H1 (cell line): ENCODE measurements around the gene RPS15. TPM values are rescaled to one million over a fixed set of nuclear protein-coding genes. Genes with fewer than 3 reads are reported as not detected.
A peak's percentile ranks its signal among the peaks of the same experiment; 100 is the strongest.

Source experiments
- CTCF ChIA-PET: fragments of 300-600 bp; sonication (Branson Sonifier 250); formaldehyde crosslinking; loops from one replicate; lab custom pipeline; 2021; ENCODE audit not compliant: partially characterized antibody; lab: Charles Lee
- POLR2A ChIA-PET: fragments of 300-600 bp; sonication (Branson Sonifier 250); formaldehyde crosslinking; loops from one replicate; lab custom pipeline; 2021; ENCODE audit warnings: inconsistent platforms; ENCODE audit not compliant: partially characterized antibody; lab: Charles Lee
- DNase-seq, 2 experiments: peaks; one replicate each; pipeline versions ENCODE4 v3.0.0 to v3.0.0-alpha.2; 2010 to 2022; ENCODE audit warnings: low spot score in 2 of 2, low read depth in 1 of 2, mixed read lengths in 1 of 2
- FAIRE-seq: peaks from 2 replicates; lab custom pipeline; 2011; peaks lifted over from hg19 to GRCh38; lab: Jason Lieb, UNC
- H2AFZ ChIP-seq: 2 replicates; pipeline ENCODE4 v1.8.1; 2012; ENCODE audit warnings: low read length, inconsistent platforms
- H2AK5ac ChIP-seq: 2 replicates; pipeline ENCODE4 v1.6.1; 2013; ENCODE audit warnings: low read depth, low read length
- H2BK120ac ChIP-seq: replicated peaks from 2 replicates; pipeline ENCODE3; 2013; ENCODE audit warnings: low read depth, low read length, inconsistent platforms
- H2BK12ac ChIP-seq: 2 replicates; pipeline ENCODE4 v1.6.1; 2013; ENCODE audit warnings: low read depth, low read length
- H2BK15ac ChIP-seq: 2 replicates; pipeline ENCODE4 v1.6.1; 2013; ENCODE audit warnings: low read length
- H2BK20ac ChIP-seq: 2 replicates; pipeline ENCODE4 v1.6.1; 2013; ENCODE audit warnings: low read length
- H2BK5ac ChIP-seq: 2 replicates; pipeline ENCODE4 v1.6.1; 2013; ENCODE audit warnings: low read depth, low read length
- H3K14ac ChIP-seq: 2 replicates; pipeline ENCODE4 v1.6.1; 2013; ENCODE audit warnings: inconsistent platforms; ENCODE audit not compliant: insufficient read length
- H3K18ac ChIP-seq: 2 replicates; pipeline ENCODE4 v1.6.1; 2013; ENCODE audit warnings: low read length; ENCODE audit errors: extremely low read depth
- H3K23ac ChIP-seq: 2 replicates; pipeline ENCODE4 v1.6.1; 2013; ENCODE audit warnings: inconsistent platforms; ENCODE audit not compliant: insufficient read length
- H3K23me2 ChIP-seq: 2 replicates; pipeline ENCODE4 v1.6.1; 2013; ENCODE audit warnings: low read depth, low read length
- H3K27ac ChIP-seq: 2 replicates; pipeline ENCODE4 v1.6.1; 2011; ENCODE audit warnings: low read depth, low read length, inconsistent platforms
- H3K27me3 ChIP-seq, 4 experiments: replicated peaks in 1 of 4; 1 replicate in 1 of 4; 2 replicates in 3 of 4; pipeline versions ENCODE4 v1.6.1 to v1.8.1; 2011 to 2013; ENCODE audit warnings: low read length in 3 of 4, mild to moderate bottlenecking in 3 of 4, inconsistent platforms in 2 of 4, mixed read lengths in 2 of 4, moderate library complexity in 1 of 4; ENCODE audit not compliant: control insufficient read depth in 3 of 4, insufficient read depth in 3 of 4; ENCODE audit errors: extremely low read depth in 1 of 4
- H3K36me3 ChIP-seq, 4 experiments: 2 replicates each; pipeline versions ENCODE4 v1.6.1 to v1.8.1; 2011 to 2013; ENCODE audit warnings: mild to moderate bottlenecking in 4 of 4, low read length in 3 of 4, moderate library complexity in 2 of 4, control low read depth in 1 of 4, inconsistent platforms in 1 of 4; ENCODE audit not compliant: insufficient read depth in 4 of 4, control insufficient read depth in 2 of 4
- H3K4ac ChIP-seq: replicated peaks from 2 replicates; pipeline ENCODE3; 2013; ENCODE audit warnings: low read length, low read depth, mixed read lengths, inconsistent platforms; ENCODE audit not compliant: insufficient read length
- H3K4me1 ChIP-seq, 4 experiments: replicated peaks in 1 of 4; 1 replicate in 1 of 4; 2 replicates in 3 of 4; pipeline versions ENCODE4 v1.6.1 to v1.8.1; 2011 to 2013; ENCODE audit warnings: low read length in 3 of 4, inconsistent platforms in 2 of 4, mixed read lengths in 1 of 4; ENCODE audit not compliant: insufficient read depth in 4 of 4, control insufficient read depth in 3 of 4
- H3K4me2 ChIP-seq, 2 experiments: 2 replicates each; pipeline versions ENCODE4 v1.6.1 to v1.8.1; 2011 to 2013; ENCODE audit warnings: low read depth in 2 of 2, low read length in 2 of 2, control low read depth in 1 of 2, inconsistent platforms in 1 of 2, mild to moderate bottlenecking in 1 of 2; ENCODE audit not compliant: insufficient read depth in 1 of 2
- H3K4me3 ChIP-seq, 4 experiments: fragments of 200-600, 300-600 bp in 1 of 4; sonication (generic), shearing (Covaris generic), sonication (Bioruptor Twin) in 1 of 4; 2 replicates each; pipeline versions ENCODE4 v1.5.1 to v1.8.1; 2011 to 2016; ENCODE audit warnings: low read length in 4 of 4, low read depth in 3 of 4, control low read depth in 2 of 4, inconsistent platforms in 2 of 4, mild to moderate bottlenecking in 2 of 4, mixed read lengths in 1 of 4, moderate library complexity in 1 of 4; ENCODE audit not compliant: insufficient read depth in 2 of 4; ENCODE audit errors: extremely low read depth in 1 of 4
- H3K56ac ChIP-seq: replicated peaks from 2 replicates; pipeline ENCODE3; 2013; ENCODE audit warnings: low read depth, mild to moderate bottlenecking, mixed read lengths, low read length, inconsistent platforms; ENCODE audit not compliant: insufficient read length
- H3K79me1 ChIP-seq: 2 replicates; pipeline ENCODE4 v1.6.1; 2013; ENCODE audit warnings: low read depth, low read length, control low read depth
- H3K79me2 ChIP-seq, 2 experiments: 2 replicates each; pipeline versions ENCODE4 v1.6.1 to v1.8.1; 2012 to 2013; ENCODE audit warnings: low read length in 2 of 2, mild to moderate bottlenecking in 2 of 2, inconsistent platforms in 1 of 2; ENCODE audit not compliant: insufficient read depth in 2 of 2, control insufficient read depth in 1 of 2
- H3K9ac ChIP-seq, 4 experiments: replicated peaks in 1 of 4; 1 replicate in 1 of 4; 2 replicates in 3 of 4; pipeline versions ENCODE4 v1.6.1 to v1.8.1; 2011 to 2013; ENCODE audit warnings: low read depth in 3 of 4, low read length in 3 of 4, control low read depth in 2 of 4, mild to moderate bottlenecking in 2 of 4, moderate library complexity in 2 of 4, inconsistent platforms in 1 of 4; ENCODE audit errors: extremely low read depth in 1 of 4
- H3K9me3 ChIP-seq, 2 experiments: 2 replicates each; pipeline versions ENCODE4 v1.6.1 to v1.8.1; 2012 to 2013; ENCODE audit warnings: mild to moderate bottlenecking in 2 of 2, moderate library complexity in 2 of 2, control low read depth in 1 of 2, inconsistent platforms in 1 of 2, low read depth in 1 of 2, low read length in 1 of 2, mixed read lengths in 1 of 2; ENCODE audit not compliant: insufficient read depth in 2 of 2
- H4K20me1 ChIP-seq, 2 experiments: replicated peaks in 1 of 2; 2 replicates each; pipeline versions ENCODE3 to v1.8.1; 2011 to 2013; ENCODE audit warnings: inconsistent platforms in 2 of 2, low read length in 2 of 2, mild to moderate bottlenecking in 1 of 2; ENCODE audit not compliant: insufficient read depth in 2 of 2, control insufficient read depth in 1 of 2
- H4K5ac ChIP-seq: 2 replicates; pipeline ENCODE4 v1.6.1; 2013; ENCODE audit warnings: low read length, low read depth, mixed read lengths, inconsistent platforms; ENCODE audit not compliant: insufficient read length
- H4K8ac ChIP-seq: 2 replicates; pipeline ENCODE4 v1.8.0; 2013; ENCODE audit warnings: mild to moderate bottlenecking, moderate library complexity, low read length, inconsistent platforms; ENCODE audit not compliant: insufficient read depth; ENCODE audit errors: extremely low read depth
- H4K91ac ChIP-seq: replicated peaks from 2 replicates; pipeline ENCODE3; 2013; ENCODE audit warnings: low read length, mixed read lengths, inconsistent platforms; ENCODE audit not compliant: insufficient read length
- WGBS, 2 experiments: shearing (Covaris generic) in 1 of 2; methylation state at CpG; one replicate each; pipeline versions ENCODE4 v1.1.6 to v1.1.7; 2013 to 2015; ENCODE audit warnings: low lambda C conversion rate in 2 of 2, mixed read lengths in 2 of 2, inconsistent platforms in 1 of 2, low coverage in 1 of 2, missing lambda C conversion rate in 1 of 2; ENCODE audit not compliant: insufficient replicate concordance in 2 of 2, insufficient coverage in 1 of 2, insufficient read length in 1 of 2; ENCODE audit errors: extremely low coverage in 1 of 2, missing lambda C conversion rate in 1 of 2; 5-methylcytosine and 5-hydroxymethylcytosine counted together
- polyA plus RNA-seq, 7 experiments: library from polyadenylated mRNA; depleted of rRNA in 3 of 7; stranded (reverse) in 5 of 7; unstranded in 2 of 7; fragments of >200 nt in 5 of 7; fragments of 200-250 nt in 2 of 7; gene quantifications; 1 replicate in 5 of 7; 2 replicates in 1 of 7; 4 replicates in 1 of 7; pipeline versions ENCODE4 v1.2.1 to v1.2.3, GENCODE V29; 2011 to 2013; ENCODE audit warnings: missing spikeins in 2 of 7, mixed read lengths in 2 of 7
- total RNA-seq: library from RNA; stranded (reverse); fragmentation: NEBNext Ultra II Directional; extraction: Animal tissue kit (Norgen Biotek cat#: 25700); gene quantifications from 2 replicates; pipeline ENCODE4 v1.2.1, GENCODE V29; 2021
- TF ChIP-seq, protein P1 (sequence below): IDR thresholded peaks from 2 replicates; pipeline ENCODE4 v1.6.1; 2012; ENCODE audit warnings: inconsistent platforms

Gene RPS15
- total and polyA plus RNA-seq, 2 of the 8 experiments (the other 6 are each of a cell fraction or from before 2014, with no cell fraction given), result 1,562 to 3,890 TPM

DNA sequence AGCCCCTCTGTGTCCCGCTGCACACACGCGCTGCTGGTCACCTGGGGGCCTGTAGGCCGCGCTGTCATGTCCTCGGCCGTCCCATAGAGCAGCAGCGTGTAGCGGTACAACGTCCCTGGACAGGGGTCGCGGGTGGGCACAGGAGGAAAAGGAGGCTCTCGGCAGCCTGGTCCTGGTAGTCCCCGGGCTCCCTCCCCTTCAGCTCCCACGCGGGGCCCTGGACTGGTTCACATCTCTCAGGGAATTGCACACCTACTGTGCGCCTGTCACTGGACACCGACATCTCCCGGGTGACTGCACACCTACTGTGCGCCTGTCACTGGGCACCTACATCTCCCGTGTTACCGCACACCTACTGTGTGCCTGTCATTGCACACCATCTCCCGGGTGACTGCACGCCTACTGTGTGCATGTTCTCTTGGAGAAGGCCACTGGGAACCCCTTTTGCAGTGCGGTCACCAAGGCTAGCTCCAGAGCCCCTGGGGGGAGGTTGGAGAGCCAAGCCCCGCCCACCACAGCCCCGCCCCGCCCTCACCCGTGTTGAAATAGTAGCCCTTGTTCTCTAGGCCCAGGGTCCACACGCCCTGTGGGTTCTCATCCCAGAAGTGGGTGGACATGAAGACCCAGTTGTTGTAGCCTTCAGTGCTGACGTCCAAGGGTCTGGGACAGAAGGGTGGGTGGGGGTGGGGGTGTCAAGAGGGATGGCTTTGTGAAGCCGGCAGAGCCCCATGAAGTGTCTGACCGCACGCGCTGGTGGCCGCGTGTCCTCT is 44.4 kb downstream of the RPS15 start:
- H2BK12ac ChIP-seq, result no peak overlapping the region
- DNase-seq (no peak), FAIRE-seq (no peak)
- no peak overlapping the region for H3K4ac ChIP-seq
- H3K36me3 ChIP-seq, result no peaks in the 10 kb centered on the region; a peak in 1 of 8 replicates
- no peak overlapping the region for H3K4me2 ChIP-seq
- no peak overlapping the region for H3K23ac ChIP-seq
- no peaks in the 10 kb centered on the region for H3K27me3 ChIP-seq
- no peaks in the 10 kb centered on the region for H4K20me1 ChIP-seq
- H2BK20ac ChIP-seq, result no peak overlapping the region
- H2BK15ac ChIP-seq, result no peak overlapping the region
- H3K79me1 ChIP-seq, result no peaks in the 10 kb centered on the region; the same call in 1 of the 2 replicates
- H3K4me1 ChIP-seq, result no peaks in the 10 kb centered on the region
- POLR2A ChIA-PET, result interaction anchor here (0.8 to 1.0 kb wide), 2 partner anchors 14 to 24 kb away, joined by 3 read pairs; no protein-coding TSS in a partner anchor
- peak overlapping the region; percentile 68 for H4K8ac ChIP-seq
- H3K9me3 ChIP-seq, result no peaks in the 10 kb centered on the region
- no peak overlapping the region for H3K4me3 ChIP-seq
- H3K23me2 ChIP-seq, result peaks cover 5% of the 10 kb centered on the region; the same call in 1 of the 2 replicates
- H2BK5ac ChIP-seq, result no peak overlapping the region
- H3K56ac ChIP-seq, result no peak overlapping the region
- H2BK120ac ChIP-seq, result no peak overlapping the region
- 86% methylated on average over 36 of the region's 37 CpGs; no CpG with 5 or more reads in 1 of the 2 experiments for WGBS, 2 experiments
- no peak overlapping the region for H4K91ac ChIP-seq
- H2AFZ ChIP-seq, result no peak overlapping the region
- no peak overlapping the region for H3K14ac ChIP-seq
- no peak overlapping the region for H4K5ac ChIP-seq
- H3K79me2 ChIP-seq, result no peaks in the 10 kb centered on the region
- no peak overlapping the region for H3K9ac ChIP-seq
- TF ChIP-seq, protein P1, sequence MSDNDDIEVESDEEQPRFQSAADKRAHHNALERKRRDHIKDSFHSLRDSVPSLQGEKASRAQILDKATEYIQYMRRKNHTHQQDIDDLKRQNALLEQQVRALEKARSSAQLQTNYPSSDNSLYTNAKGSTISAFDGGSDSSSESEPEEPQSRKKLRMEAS, result no peak
- H3K27ac ChIP-seq, result no peak overlapping the region
- H2AK5ac ChIP-seq, result no peak overlapping the region
- H3K18ac ChIP-seq, result no peak overlapping the region
- CTCF ChIA-PET, result interaction anchor here (0.7 to 0.8 kb wide), 3 partner anchors 17 to 34 kb away, joined by 3 to 4 read pairs (median 3); no protein-coding TSS in a partner anchor
